Measurements from ENCODE around the gene PREX1.

DNA sequence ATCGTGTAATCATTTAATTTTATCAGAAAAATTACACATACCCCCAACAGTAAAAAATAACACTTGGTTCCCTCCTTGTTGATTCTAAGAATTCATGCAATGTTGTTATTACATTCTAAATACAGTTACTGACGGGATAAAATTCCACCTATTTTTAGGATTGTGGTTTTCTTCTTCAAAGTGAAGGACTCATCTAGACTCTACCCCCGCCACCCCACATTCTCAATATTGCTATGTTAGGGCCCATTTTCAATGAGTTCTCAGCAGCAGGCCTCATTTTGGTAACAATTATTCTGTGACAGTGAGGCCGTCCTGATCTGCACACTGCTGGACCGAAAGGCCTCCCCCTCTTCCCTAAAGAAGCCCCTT, 43.5 kb downstream of the PREX1 start:
- TF ChIP-seq EP300 (IDR thresholded peaks at IDR 0.05) (no peak), POLR2A (IDR thresholded peaks at IDR 0.05) (no peak)
- TF ChIP-seq, protein P1, sequence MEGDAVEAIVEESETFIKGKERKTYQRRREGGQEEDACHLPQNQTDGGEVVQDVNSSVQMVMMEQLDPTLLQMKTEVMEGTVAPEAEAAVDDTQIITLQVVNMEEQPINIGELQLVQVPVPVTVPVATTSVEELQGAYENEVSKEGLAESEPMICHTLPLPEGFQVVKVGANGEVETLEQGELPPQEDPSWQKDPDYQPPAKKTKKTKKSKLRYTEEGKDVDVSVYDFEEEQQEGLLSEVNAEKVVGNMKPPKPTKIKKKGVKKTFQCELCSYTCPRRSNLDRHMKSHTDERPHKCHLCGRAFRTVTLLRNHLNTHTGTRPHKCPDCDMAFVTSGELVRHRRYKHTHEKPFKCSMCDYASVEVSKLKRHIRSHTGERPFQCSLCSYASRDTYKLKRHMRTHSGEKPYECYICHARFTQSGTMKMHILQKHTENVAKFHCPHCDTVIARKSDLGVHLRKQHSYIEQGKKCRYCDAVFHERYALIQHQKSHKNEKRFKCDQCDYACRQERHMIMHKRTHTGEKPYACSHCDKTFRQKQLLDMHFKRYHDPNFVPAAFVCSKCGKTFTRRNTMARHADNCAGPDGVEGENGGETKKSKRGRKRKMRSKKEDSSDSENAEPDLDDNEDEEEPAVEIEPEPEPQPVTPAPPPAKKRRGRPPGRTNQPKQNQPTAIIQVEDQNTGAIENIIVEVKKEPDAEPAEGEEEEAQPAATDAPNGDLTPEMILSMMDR (IDR thresholded peaks at IDR 0.05): no peak

Data from ovary (tissue), 3 donors.